Stimulated activated CD8-positive, alpha-beta memory T cell treated with anti-CD3 and anti-CD28 coated beads, Interleukin-7, amount 100 ng/mL, for 48 hours (primary cell): ENCODE measurements around the gene C1QTNF6.

Experiments used
- DNase-seq, 2 donors: peaks; one replicate each; pipeline ENCODE4 v3.0.0-alpha.2; 2020; ENCODE audit warnings: low read depth in 1 of 2; ENCODE audit errors: extremely low read depth in 1 of 2

Gene C1QTNF6

DNA sequence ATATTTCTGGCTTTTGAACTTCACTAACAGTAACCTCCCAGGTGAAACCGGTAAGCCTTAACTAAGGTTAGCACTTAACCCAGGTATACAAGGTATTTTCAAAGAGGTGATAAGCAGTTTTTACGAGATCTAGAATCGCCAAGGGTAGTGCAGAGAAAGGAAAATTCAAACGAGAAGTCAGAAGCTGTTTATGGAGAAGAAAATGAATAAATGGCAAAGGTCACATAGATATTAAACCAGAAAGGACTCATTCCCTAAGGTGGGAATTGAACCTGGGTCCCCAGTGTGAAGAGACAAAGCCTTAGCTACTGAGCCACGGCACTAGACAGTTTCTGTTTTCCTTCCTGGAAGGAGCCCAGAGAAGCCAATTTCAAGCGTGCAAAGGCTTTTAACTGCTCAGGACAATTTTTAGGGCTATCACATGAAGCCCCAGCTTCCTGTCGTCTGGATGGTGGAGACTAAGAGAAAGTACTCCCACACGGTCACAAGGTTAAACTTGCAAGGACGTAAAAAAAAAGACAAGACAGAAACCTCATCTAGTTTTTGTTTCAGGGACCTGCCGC is 5.7 kb upstream of the C1QTNF6 start:
- DNase-seq = peak in 1 of 2 donors; percentile 28

GRCh38 chr22:37192741-37193140 is 4.7 kb upstream of the C1QTNF6 start:
- DNase-seq = no peak

- DNase-seq = no peak
Observed at GRCh38 chr22:37192204-37192603, 4.2 kb upstream of the C1QTNF6 start.

DNA sequence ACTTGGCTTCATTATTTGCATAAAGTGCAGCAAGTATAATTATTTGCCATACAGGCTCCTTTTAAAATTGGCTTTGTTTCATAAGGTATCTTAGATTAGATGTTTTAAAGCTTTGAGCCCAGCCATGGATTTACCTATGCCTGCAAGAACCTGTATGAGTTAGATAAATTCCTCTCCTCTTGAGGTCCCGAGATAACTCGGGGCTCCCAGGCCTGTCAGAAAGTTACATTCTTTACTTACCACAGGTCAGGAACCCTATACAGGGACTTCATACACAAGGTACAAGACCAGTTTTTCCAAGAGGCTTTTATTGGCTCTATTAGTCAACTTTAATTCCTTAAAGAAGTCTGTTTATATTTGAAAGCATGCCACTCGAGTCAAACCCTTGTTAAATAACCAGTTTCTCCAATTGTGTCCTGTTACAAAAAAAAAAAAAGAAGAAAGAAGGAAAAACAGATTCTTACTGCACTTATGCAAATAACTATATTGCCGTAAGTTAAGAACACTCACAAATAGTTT is 2.3 kb upstream of the C1QTNF6 start:
- DNase-seq = no peak

- no peak for DNase-seq
Observed at GRCh38 chr22:37188901-37189466, 937 bp upstream of the C1QTNF6 start.

GRCh38 chr22:37187552-37187890 is 526 bp downstream of the C1QTNF6 start:
- DNase-seq = no peak

DNA sequence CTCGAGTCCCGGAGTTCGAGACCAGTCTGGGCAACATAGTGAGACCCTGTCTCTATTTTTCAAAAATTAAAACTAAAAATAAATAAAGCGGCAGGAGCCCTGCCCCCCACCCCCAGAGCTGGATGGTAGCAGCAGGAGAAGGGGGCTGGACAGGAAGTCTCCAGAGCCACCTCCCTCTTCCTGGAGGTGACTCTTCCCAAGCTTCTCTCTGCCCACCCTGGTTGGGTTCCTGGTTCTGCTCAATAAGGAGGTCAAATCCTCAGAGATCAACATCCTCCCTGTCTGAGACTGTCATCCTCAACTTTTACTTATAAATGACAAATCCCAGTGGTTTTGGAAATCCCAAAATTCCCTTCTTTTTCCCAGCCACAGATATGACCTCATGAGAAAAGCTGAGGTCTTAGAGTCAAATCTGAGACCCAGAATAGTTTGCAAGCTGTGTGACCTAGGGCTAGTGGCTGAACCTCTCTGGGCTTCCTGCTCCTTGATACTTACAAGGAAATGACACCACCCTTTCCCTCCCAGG is 987 bp downstream of the C1QTNF6 start:
- no peak for DNase-seq

DNA sequence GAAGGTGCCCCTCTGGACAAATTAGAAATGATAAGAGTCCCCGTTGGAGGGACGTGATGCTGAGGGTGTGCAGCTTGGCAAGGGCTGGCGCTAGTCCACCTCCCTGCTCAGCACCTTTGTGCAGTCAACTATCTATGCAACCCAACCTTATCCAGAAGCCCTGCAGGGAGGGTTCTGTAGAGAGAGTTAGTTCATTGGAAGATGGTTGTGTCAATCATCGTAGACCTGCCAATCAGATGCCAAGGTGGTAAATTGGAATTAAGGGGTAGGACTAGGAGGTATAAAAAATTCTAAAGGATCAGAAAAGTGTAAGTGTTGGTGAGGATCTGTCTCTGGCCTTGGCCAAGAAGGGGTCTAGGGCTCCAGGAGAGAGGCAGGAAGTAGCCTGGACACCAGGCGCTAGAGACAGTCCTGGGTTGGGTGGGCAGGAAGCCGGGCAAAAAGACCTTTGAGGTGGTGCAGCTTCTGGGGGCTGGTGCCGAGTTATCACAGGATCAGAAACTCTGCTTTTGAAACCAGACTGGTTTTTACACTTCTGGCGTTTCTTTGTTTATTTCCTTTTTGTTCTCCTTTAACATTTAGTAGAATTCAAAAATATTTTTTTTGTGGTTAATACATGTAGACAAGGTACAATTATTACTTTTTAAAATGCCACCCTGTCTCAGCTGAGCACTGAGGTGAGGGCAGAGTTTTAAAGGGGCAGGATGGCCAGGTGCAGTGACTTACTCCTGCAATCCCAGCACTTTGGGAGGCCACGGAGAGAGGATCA is 1.6 kb downstream of the C1QTNF6 start:
- DNase-seq = no peak

DNA sequence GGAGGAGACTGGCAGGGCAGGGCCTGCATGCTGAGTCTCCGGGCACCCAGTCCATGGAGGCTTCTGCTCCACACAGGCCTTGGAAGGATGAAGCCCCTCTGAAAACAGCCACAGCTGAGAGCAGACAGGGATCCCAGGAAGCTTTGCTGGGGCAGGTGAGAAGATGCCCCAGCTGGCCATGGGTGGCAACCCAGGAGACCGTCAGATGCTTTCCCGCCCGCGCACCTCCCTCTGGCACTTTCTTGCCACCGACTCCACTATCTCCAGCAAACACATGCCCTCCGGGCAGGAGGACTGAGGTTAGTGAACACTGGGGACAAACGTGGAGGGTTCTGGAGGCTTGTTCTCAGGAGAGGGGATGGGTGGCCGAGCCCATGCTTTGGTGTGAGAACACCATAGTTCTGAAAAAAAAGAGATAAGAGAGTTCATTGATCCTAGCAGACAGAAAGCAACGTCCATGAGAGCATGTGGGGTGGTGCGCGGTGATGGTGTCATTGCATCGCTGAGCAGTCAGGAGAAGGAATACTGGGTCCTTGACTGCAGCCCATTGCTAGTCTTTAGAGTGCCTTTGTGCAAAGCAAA is 2.3 kb downstream of the C1QTNF6 start:
- no peak for DNase-seq

DNA sequence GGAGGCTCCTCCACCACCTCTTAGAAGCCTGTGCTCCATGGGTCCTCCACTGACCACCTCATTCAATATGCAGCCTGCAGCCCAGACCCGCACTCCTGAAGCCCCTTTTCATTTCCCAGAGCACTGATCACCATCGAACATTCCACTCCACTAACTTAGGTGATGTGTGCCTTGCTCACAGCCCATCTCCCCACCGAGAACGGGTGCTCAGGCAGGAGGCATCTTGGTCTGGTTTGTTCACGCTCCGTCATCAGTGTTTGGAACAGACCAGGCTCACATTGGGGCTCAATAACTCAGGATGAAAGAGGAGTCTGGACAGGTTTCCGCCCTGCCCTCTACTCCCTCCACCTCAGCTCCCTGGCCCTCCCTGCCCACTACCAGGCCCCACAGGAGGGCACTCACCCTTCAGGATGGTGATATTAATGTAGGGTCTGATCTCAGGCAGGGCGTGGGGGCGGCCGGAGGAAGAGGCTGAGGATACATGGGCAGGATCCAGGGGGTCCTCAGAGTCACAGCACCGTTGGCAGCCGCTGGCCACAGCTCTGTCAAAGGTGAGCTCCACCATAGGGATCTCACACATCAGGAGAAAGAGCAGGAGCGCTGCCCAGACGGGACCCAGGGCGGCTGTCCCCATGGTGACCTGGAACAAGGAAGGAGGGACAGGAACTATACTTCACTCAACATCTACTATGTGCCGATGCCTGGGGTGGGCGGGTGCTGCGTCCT is 3.1 kb downstream of the C1QTNF6 start:
- no peak for DNase-seq

DNA sequence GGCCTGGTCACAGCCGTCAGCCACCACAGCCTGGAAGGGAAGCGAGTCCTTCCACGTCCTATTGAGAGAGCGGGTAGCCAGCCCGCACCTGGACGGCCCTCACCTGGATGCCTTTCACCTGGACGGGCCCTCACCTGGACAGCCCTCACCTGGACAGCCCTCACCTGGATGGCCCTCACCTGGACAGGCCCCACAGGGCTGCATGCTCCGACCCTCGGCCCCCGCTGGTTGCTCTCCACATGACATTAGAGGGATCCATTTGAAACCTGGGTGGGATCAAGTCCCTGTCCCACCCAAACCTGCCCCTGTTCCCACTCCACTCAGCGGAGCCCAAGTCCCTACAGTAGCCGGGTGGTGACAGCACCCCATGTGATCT is 3.7 kb downstream of the C1QTNF6 start:
- no peak for DNase-seq

GRCh38 chr22:37183432-37184379 is 4.3 kb downstream of the C1QTNF6 start:
- DNase-seq = no peak

GRCh38 chr22:37182949-37183245 is 5.2 kb downstream of the C1QTNF6 start:
- no peak for DNase-seq

- DNase-seq = no peak
Observed at GRCh38 chr22:37182101-37182948, 5.7 kb downstream of the C1QTNF6 start.

DNA sequence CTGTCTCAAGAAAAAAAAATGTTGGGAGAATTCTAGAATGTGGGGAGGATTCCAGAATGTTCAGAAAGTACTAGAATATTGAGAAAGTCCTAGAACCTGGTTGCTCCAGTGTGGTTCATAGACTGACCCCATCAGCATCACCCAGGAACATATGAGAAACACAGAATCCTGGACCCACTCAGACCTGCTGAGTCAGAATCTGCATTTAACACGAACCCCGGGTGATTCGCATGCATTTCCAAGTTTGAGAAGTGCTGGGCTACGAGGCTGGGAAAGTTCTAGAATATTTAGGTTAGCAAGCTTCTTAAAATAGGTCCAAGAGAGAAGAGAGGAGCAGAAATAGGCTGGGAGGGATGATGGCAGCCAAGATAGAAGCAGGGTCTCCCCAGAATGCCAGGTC is 6.4 kb downstream of the C1QTNF6 start:
- no peak for DNase-seq

DNA sequence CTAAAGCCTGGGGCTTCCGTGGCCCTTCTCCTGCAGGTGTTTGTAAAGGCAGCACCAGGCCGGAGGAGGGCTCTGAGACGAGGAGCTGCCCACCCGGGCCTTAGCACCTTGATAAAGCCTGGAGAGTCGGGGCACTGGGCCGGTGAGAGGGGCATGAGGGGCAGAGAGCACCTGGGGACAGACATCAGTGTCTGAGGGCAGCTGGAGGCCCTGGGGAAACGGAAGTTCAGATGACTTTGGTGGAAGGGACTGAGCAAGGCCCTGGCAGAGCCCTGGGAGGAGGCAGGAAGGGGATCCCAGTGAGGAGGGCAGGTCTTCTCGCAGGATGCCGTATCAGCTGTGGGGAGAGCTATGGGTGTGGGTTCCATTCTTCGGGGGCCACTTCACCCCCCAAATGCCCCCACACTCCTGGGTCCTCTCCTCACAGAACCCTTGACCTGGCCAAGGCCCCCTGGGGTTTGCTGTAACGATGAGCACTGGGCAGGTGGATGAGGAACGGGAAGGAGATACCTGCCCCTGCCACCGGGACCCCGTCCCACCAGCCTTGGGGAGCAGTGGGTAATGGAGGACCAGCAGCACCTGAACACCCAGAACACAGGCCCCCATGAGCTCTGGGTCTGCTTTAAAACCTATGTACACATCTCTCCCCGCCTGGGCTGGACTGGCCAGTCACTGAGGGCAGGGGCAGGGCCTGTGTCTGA is 7.4 kb downstream of the C1QTNF6 start:
- no peak for DNase-seq

DNA sequence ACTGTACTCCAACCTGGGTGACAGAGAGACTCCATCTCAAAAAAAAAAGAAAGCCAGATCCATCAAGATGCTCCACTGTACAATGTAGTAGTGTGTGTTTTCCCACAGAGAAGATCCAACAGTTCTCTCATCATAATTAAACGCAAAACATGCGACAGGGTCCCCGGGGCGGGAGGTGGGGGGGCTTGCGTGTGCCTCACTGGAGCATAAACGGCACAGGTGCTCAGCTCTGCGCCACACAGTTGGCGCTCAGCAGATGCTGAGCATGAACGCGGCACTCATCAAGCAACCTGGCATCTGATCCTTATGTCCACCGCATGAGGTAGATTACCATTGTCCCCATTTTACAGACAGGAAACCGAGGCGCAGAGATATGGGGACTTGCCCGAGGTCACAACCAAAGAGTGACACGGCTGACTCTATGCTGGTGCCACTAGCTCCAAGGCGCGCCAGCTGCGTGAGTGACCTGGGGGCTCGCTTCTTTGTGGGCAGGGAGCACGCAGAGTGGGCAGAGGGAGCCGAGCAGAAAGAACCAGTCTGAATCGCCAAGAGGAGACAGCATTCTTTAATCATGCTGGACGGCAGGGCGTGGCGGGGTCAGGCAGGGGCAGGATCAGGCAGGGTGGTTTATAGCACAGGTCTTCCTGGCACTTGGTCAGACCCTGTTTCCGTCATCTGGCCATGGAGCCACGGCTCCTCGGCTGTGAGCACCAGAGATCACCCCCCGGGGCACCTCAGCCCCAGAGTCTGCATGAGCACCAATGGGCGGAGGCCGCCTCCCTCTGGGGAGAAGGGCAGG is 8.2 kb downstream of the C1QTNF6 start:
- no peak for DNase-seq

- no peak for DNase-seq
Observed at GRCh38 chr22:37179126-37179470, 8.9 kb downstream of the C1QTNF6 start.
